ENCODE measurements around the gene LY9. TPM values are rescaled to one million over a fixed set of nuclear protein-coding genes. Genes with fewer than 3 reads are reported as not detected.

The LY9 gene
- total and polyA plus RNA-seq, 9 of the 15 experiments (the other 6 are each of a cell fraction or from before 2014, with no cell fraction given): not detected

- peaks cover 6% of the 10 kb centered on the region for H3K9me3 ChIP-seq (replicated peaks; ENCODE audit: control insufficient read depth, insufficient read depth, low read depth, low read length)
- no peaks in the 10 kb centered on the region for H3K79me2 ChIP-seq (ENCODE audit: control insufficient read depth, insufficient read depth, low read length)
- no peak for DNase-seq (ENCODE audit: extremely low read depth in 1 of 4, low spot score in 3 of 4)
- H3K9ac ChIP-seq (ENCODE audit: insufficient read depth in 1 of 2, low read depth in 2 of 2, low read length in 2 of 2): no peak overlapping the region
- H2AFZ ChIP-seq (ENCODE audit: low read depth, low read length): no peak overlapping the region
- no TSS peak for BruUV-seq (replicated peaks)
- no peaks in the 10 kb centered on the region for H3K36me3 ChIP-seq (ENCODE audit: control insufficient read depth, insufficient read depth, low read length)
- H3K27ac ChIP-seq (ENCODE audit: extremely low read depth, low read depth, low read length): no peak overlapping the region
- ChIA-PET CTCF (ENCODE audit: low intra/inter-chr PET ratio) (no interaction called here), POLR2A (interaction anchor here (0.7 kb wide), 1 partner anchor 292 kb away, joined by 4 read pairs; no protein-coding TSS in a partner anchor)
- H3K4me2 ChIP-seq (ENCODE audit: insufficient read depth, low read length): no peak overlapping the region
- TF ChIP-seq ZNF134 (CRISPR knock-in tag; conservative IDR thresholded peaks at IDR 0.05) (no peak), RBM34 (IDR thresholded peaks at IDR 0.05; ENCODE audit: borderline replicate concordance, insufficient read depth, low read length) (no peak), ZMIZ1 (IDR thresholded peaks at IDR 0.05; ENCODE audit: low read depth in 2 of 2, low read length in 2 of 2) (no peak), USF1 (CRISPR knock-in tag; IDR thresholded peaks at IDR 0.05) (no peak), SIX5 (IDR thresholded peaks at IDR 0.05; ENCODE audit: borderline replicate concordance in 1 of 2, insufficient read depth in 1 of 2, low read depth in 1 of 2, low read length in 2 of 2) (0 out of 4 replicates have a peak, but pooled peaks of 1 of the 2 experiments have one; percentile 1), ZNF217 (CRISPR knock-in tag; IDR thresholded peaks at IDR 0.05) (no peak), SMARCC2 (IDR thresholded peaks at IDR 0.05; ENCODE audit: low read depth) (no peak), EP400 (IDR thresholded peaks at IDR 0.05) (no peak)
- no peak for FAIRE-seq
- WGBS (ENCODE audit: insufficient coverage, low coverage, missing lambda C conversion rate): 0% methylated on average over 3 of the region's 3 CpGs
- H3K9me1 ChIP-seq (ENCODE audit: control insufficient read depth, insufficient read depth, low read length): no peaks in the 10 kb centered on the region
- H3K27me3 ChIP-seq (ENCODE audit: control insufficient read depth in 2 of 2, insufficient read depth in 2 of 2, low read length in 2 of 2): peaks cover 0 to 2% of the 10 kb centered on the region in 2 experiments; a peak in 2 of 5 replicates
- H3K4me3 ChIP-seq: no peak overlapping the region
- intact Hi-C loops (cut with micrococcal nuclease) (no loop called here), in situ Hi-C loops (cut with MboI) (no loop called here)
- no peak for ATAC-seq
- H4K20me1 ChIP-seq (replicated peaks; ENCODE audit: control insufficient read depth, insufficient read depth, low read length): no peaks in the 10 kb centered on the region
- H3K4me1 ChIP-seq (replicated peaks in 1 of 2; ENCODE audit: control insufficient read depth in 2 of 2, insufficient read depth in 2 of 2, low read length in 2 of 2): peaks cover 0 to 1% of the 10 kb centered on the region in 2 experiments; a peak in 1 of 5 replicates
Measured at GRCh38 chr1:160807247-160807646, 11.3 kb downstream of the LY9 start.

Data from K562 (cell line).